GM12865 (cell line): Measurements from ENCODE around the gene DNASE1L1.

ENCODE experiments used
- DNase-seq: peaks from one replicate; pipeline ENCODE4 v3.0.0; 2010; ENCODE audit warnings: low read depth
- H3K4me3 ChIP-seq: 2 replicates; pipeline ENCODE4 v1.5.1; 2011; ENCODE audit warnings: mild to moderate bottlenecking, low read depth, low read length, control low read depth
- TF ChIP-seq, protein P1 (sequence below): IDR thresholded peaks from 2 replicates; pipeline ENCODE4 v1.5.1; 2011; ENCODE audit warnings: low read length, control low read depth, low read depth, inconsistent platforms; ENCODE audit not compliant: insufficient read depth; ENCODE audit errors: missing control alignments

DNASE1L1 gene

DNA sequence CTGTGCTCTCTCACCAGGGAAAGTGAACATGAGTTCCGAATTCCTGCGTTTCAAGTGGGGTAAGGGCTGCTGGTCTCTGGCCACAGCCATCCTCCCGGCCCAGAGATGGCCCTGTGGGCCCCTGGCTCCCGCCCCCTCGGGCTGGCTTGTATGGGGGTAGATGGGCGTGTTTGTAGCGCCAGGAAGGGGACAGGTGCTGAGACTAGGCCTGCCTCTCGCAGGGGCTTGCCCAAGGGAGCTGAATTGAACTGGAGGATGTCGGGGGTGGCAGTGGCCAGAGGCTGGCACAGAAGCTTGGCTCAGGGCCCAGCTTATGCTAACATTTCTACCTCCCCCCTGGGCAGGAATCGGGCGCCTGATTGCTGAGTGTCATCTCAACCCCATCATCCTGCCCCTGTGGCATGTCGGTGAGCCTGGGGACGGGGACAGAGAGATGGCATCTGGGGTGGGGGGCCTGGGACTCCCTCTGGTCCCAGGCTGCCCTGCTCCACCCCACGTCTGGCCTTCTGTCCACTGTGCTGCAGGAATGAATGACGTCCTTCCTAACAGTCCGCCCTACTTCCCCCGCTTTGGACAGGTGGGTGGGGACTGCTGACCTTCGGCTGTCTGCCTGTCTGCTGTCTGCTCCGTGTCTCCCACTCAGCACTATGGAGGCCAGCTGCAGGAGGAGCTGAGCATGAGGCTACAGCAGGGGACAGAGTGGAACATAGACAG is 10.8 kb upstream of the DNASE1L1 start:
- H3K4me3 ChIP-seq = peak overlapping the region; percentile 8
- DNase-seq = no peak
- TF ChIP-seq, protein P1, sequence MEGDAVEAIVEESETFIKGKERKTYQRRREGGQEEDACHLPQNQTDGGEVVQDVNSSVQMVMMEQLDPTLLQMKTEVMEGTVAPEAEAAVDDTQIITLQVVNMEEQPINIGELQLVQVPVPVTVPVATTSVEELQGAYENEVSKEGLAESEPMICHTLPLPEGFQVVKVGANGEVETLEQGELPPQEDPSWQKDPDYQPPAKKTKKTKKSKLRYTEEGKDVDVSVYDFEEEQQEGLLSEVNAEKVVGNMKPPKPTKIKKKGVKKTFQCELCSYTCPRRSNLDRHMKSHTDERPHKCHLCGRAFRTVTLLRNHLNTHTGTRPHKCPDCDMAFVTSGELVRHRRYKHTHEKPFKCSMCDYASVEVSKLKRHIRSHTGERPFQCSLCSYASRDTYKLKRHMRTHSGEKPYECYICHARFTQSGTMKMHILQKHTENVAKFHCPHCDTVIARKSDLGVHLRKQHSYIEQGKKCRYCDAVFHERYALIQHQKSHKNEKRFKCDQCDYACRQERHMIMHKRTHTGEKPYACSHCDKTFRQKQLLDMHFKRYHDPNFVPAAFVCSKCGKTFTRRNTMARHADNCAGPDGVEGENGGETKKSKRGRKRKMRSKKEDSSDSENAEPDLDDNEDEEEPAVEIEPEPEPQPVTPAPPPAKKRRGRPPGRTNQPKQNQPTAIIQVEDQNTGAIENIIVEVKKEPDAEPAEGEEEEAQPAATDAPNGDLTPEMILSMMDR = no peak

DNA sequence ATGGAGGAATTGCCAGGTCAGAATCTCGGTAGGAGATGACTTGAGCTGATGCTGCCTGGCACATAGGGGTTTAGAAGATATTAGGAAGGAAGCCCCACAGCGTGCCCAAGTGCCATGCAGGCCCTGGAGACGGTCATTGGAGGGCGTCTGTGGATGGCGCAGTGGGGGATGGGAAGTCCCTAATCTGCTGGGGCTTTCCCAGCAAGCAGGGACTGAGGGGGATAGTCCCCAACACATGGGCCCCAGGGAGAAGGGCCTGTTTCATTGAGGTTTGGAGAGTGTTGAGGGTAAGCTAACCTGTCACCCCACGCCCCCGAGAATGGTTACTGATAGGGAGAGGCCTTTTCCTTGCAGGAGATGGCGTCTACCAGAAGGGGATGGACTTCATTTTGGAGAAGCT is 10.1 kb upstream of the DNASE1L1 start:
- no peak overlapping the region; the same call in 1 of the 2 replicates for H3K4me3 ChIP-seq
- TF ChIP-seq, protein P1 = no peak
- DNase-seq = peak; percentile 63

DNA sequence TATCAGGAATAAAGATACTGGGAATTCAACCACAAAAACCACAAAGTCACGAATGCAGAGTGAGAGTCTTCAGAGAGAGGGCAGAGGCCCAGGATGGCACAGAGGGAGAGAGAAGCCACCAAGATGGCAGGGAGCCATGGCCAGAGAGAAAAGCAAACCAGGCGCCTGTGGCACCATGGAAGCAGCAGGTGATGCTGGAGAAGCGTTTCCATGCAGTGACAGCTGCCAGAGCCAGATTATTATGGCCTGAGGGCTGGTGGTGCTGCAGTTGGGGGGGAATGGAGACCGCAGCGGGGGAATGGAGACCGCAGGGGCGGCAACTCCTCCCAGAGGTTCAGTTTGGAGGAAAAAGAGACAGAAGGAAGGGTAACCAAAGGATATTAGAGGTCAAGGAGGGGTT is 8.1 kb upstream of the DNASE1L1 start:
- H3K4me3 ChIP-seq = no peak overlapping the region
- no peak for DNase-seq
- TF ChIP-seq, protein P1 = no peak

DNA sequence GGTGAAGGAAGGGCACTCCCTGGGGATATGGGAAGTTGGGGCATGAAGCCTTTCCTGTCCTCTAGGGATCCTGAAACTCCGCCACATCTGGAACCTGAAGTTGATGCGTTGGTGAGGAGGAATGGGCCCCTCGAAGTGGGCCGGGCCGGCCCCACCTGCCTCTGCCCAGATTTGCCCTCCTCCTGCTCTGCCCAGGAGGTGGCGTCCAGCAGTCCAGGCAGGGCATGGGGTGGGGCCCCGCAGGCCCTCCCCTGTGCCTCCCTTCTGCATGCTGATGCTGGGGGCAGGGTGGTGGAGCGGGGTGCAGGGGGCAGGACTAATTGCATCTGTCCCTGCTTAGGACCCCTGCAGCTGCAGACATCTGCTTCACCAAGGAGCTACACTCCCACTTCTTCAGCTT is 4.1 kb upstream of the DNASE1L1 start:
- TF ChIP-seq, protein P1 = no peak
- DNase-seq = no peak
- H3K4me3 ChIP-seq = no peak overlapping the region

DNA sequence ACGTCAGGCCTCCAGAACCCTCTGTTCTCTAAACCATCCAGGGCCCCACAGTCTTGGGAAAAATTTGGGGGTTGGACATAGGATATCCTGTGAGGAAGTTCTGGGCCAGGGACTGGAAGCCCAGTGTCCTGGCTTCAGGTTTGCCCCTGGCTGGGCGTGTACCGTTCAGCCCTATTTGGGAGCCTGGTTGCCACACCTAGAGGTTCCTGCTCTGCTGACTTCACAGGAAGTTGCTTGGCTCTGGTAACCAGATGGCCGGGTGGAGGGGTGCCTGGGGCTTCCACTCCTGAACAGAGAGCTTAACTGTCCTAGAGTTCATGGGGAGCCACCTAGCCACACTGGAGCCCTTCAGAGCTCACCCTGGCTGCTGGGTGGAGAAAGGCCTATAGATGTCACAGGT is 3.4 kb upstream of the DNASE1L1 start:
- TF ChIP-seq, protein P1 = no peak

DNA sequence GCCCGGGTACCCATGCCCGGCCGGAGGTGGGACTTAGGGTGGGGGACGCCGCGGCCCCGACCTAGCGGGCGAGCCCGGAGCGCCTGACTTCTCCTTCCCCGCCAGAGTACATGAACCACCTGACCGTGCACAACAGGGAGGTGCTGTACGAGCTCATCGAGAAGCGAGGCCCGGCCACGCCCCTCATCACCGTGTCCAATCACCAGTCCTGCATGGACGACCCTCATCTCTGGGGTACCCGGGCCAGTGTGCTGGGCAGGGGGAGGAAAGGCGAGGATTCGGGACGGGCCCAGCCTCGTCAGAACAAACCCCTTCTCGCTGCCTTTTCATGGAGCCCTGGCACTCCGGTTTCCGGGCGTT is 2.9 kb upstream of the DNASE1L1 start:
- H3K4me3 ChIP-seq = peak overlapping the region; percentile 54
- peak; percentile 73 for DNase-seq
- TF ChIP-seq, protein P1 = no peak

More for the DNA sequence above, 3.4 kb upstream of the DNASE1L1 start:
- peak; percentile 48 for DNase-seq
- peak overlapping the region; percentile 54 for H3K4me3 ChIP-seq
